K562 (cell line): Measurements from ENCODE around the gene DNAAF2. TPM values are rescaled to one million over a fixed set of nuclear protein-coding genes. Genes with fewer than 3 reads are reported as not detected.
A peak's percentile ranks its signal among the peaks of the same experiment; 100 is the strongest.

Experiments
- CBX2 ChIP-seq: fragments of 200-600 bp; sonication (generic); IDR thresholded peaks from one replicate; pipeline ENCODE4 v1.6.1; 2012; ENCODE audit warnings: mild to moderate bottlenecking, low read length, inconsistent platforms; ENCODE audit not compliant: insufficient read depth, poor library complexity, severe bottlenecking
- CHD2 ChIP-seq: IDR thresholded peaks from 2 replicates; pipeline ENCODE4 v1.6.1; 2011; ENCODE audit warnings: low read depth, low read length
- ELF4 ChIP-seq: fragments of 450-650 bp; formaldehyde crosslinking; IDR thresholded peaks from 2 replicates; pipeline ENCODE4 v1.4.0; 2022; ENCODE audit warnings: missing genetic modification characterization
- MBD2 ChIP-seq: sonication (generic); IDR thresholded peaks from 2 replicates; pipeline ENCODE4 v1.6.1; 2016; ENCODE audit warnings: low read depth, borderline replicate concordance
- RAD51 ChIP-seq: fragments of 450-650 bp; IDR thresholded peaks from 2 replicates; pipeline ENCODE4 v1.7.1; 2016; ENCODE audit warnings: low read depth, mild to moderate bottlenecking, borderline replicate concordance
- RBBP5 ChIP-seq: fragments of 200-600 bp; sonication (generic); IDR thresholded peaks from 2 replicates; pipeline ENCODE4 v1.6.1; 2012; ENCODE audit warnings: borderline replicate concordance, mild to moderate bottlenecking, low read length, control low read depth, inconsistent platforms; ENCODE audit not compliant: insufficient read depth, poor library complexity, severe bottlenecking
- TOE1 ChIP-seq, 2 experiments: fragments of 450-650 bp in 1 of 2; sonication (generic) in 1 of 2; formaldehyde crosslinking in 1 of 2; IDR thresholded peaks; 2 replicates each; pipeline versions ENCODE4 v1.7.1 to v1.8.0; 2016 to 2022; ENCODE audit warnings: borderline replicate concordance in 2 of 2, mild to moderate bottlenecking in 2 of 2, antibody characterized with exemption in 1 of 2, inconsistent platforms in 1 of 2, low read depth in 1 of 2, missing genetic modification reagents in 1 of 2, moderate library complexity in 1 of 2
- ZNF134 ChIP-seq: fragments of 250-450 bp; sonication (Bioruptor Pico); conservative IDR thresholded peaks from 2 replicates; pipeline ENCODE4 v1.4.0; 2020
- ZNF146 ChIP-seq: IDR thresholded peaks from one replicate; pipeline ENCODE4 v1.6.1; 2018; ENCODE audit warnings: missing compliant biosample characterization; ENCODE audit not compliant: unreplicated experiment
- ZNF217 ChIP-seq: sonication (generic); formaldehyde crosslinking; IDR thresholded peaks from 2 replicates; pipeline ENCODE4 v1.8.0; 2022; ENCODE audit warnings: mild to moderate bottlenecking, missing genetic modification reagents
- polyA plus RNA-seq, 8 experiments: library from polyadenylated mRNA; depleted of rRNA in 4 of 8; stranded (reverse) in 5 of 8; unstranded in 3 of 8; fragments of >200 nt; fragmentation: Nextera tagmentation in 2 of 8; fragmentation: Illumina TruSeq in 1 of 8; extraction: Ambion mirVana in 2 of 8; extraction: Trizol in 1 of 8; gene quantifications; 2 replicates each; pipeline versions ENCODE4 v1.2.1 to v1.2.3, GENCODE V29; 2011 to 2014; ENCODE audit warnings: inconsistent platforms in 1 of 8, missing spikeins in 1 of 8
- total RNA-seq, 7 experiments: library from RNA; depleted of rRNA in 6 of 7; stranded (reverse); fragments of >200 nt in 6 of 7; fragmentation: Illumina TruSeq in 2 of 7; extraction: Trizol in 2 of 7; gene quantifications; 2 replicates each; pipeline versions ENCODE4 v1.2.1 to v1.2.3, GENCODE V29; 2011 to 2021; ENCODE audit warnings: low replicate concordance in 1 of 7
- TF ChIP-seq, protein P1 (sequence below): sonication (generic); formaldehyde crosslinking; IDR thresholded peaks from 2 replicates; pipeline ENCODE4 v1.8.0; 2022; ENCODE audit warnings: mild to moderate bottlenecking, missing genetic modification reagents
- TF ChIP-seq, protein P2 (sequence below): fragments of 250-450 bp; sonication (Bioruptor Pico); IDR thresholded peaks from 2 replicates; pipeline ENCODE4 v1.8.0; 2021; ENCODE audit warnings: moderate library complexity, mild to moderate bottlenecking, inconsistent platforms
- TF ChIP-seq, protein P3 (sequence below): sonication (generic); formaldehyde crosslinking; IDR thresholded peaks from 2 replicates; pipeline ENCODE4 v1.8.1; 2022; ENCODE audit warnings: missing genetic modification reagents
- TF ChIP-seq, protein P4 (sequence below): fragments of 450-650 bp; IDR thresholded peaks from 2 replicates; pipeline ENCODE4 v1.7.1; 2018; ENCODE audit warnings: mild to moderate bottlenecking, low read depth; ENCODE audit not compliant: partially characterized antibody
- TF ChIP-seq, protein P5 (sequence below): fragments of 450-650 bp; formaldehyde crosslinking; IDR thresholded peaks from 2 replicates; pipeline ENCODE4 v1.4.0; 2020; ENCODE audit warnings: mild to moderate bottlenecking, moderate library complexity
- TF ChIP-seq, protein P6 (sequence below): fragments of 250-450 bp; sonication (Bioruptor Pico); IDR thresholded peaks from 2 replicates; pipeline ENCODE4 v1.8.0; 2022; ENCODE audit warnings: inconsistent platforms, mild to moderate bottlenecking, moderate library complexity, borderline replicate concordance

The DNAAF2 gene
- total and polyA plus RNA-seq, 9 of the 15 experiments (the other 6 are each of a cell fraction or from before 2014, with no cell fraction given), result 2.4 to 14.6 (median 11.1) TPM

DNA sequence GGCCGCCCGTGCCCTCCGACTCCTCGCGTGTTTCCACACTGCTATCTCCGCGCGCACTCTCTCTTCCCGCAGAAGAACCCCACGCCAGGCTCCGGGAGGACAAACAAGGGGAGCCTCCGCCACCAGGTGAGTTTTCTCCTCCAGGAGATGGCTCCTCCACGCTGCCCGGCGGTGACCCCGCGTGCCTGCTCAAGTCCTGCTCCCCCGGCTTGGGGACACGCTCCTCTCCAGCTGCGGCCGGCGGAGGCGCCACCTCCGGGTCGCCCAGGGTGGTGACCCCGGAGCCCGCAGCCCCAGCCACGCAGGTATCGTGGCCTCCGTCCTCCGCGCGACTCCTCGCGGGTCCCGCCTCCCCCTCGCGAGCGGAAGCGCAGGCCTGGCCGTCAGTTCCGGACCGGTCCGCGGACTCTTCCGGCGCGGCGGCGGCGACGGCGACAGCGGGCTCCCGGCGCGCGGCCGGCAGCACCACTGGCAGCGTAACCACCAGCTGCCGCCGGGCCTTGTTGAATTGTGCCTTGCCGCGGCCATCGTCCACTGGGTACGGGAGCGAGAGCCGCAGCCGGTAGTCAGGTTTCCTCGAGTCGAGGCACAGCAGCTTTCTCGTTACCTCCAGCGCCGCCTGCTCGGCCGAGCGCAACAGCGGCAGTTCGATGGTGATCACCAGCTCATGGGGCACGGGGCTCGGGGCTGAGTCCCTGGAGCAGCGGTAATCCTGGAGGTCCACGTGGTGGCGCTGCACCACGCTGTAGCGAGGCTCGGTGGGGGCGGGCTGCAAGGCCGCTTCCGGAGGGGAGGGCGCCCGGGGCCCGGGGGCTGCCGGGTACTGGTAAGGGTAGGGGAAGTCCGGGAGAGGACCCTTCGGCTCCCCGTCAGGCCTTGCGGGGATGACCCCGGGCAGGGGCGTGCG, 1.2 kb downstream of the DNAAF2 start (continued):
- TF ChIP-seq, protein P1, sequence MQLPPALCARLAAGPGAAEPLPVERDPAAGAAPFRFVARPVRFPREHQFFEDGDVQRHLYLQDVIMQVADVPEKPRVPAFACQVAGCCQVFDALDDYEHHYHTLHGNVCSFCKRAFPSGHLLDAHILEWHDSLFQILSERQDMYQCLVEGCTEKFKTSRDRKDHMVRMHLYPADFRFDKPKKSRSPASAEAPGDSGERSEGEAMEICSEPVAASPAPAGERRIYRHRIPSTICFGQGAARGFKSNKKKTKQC (CRISPR knock-in tag), result 0 out of 2 replicates have a peak, but pooled peaks have one; percentile 83
- TF ChIP-seq RAD51 (no peak), ZNF134 (CRISPR knock-in tag) (no peak), CBX2 (no peak), MBD2 (no peak; the same call in 1 of the 2 replicates), ELF4 (CRISPR knock-in tag) (no peak), TOE1 (IDR thresholded peaks at IDR 0.05; ENCODE audit: borderline replicate concordance) (peak; percentile 39; the same call in 1 of the 2 replicates), TOE1 (CRISPR knock-in tag; IDR thresholded peaks at IDR 0.05; ENCODE audit: borderline replicate concordance, low read depth) (no peak), CHD2 (no peak; the same call in 1 of the 2 replicates), RBBP5 (peak; percentile 82), ZNF146 (CRISPR knock-in tag) (no peak), ZNF217 (CRISPR knock-in tag) (no peak)
- TF ChIP-seq, protein P2, sequence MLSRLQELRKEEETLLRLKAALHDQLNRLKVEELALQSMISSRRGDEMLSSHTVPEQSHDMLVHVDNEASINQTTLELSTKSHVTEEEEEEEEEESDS, result no peak
- TF ChIP-seq, protein P3, sequence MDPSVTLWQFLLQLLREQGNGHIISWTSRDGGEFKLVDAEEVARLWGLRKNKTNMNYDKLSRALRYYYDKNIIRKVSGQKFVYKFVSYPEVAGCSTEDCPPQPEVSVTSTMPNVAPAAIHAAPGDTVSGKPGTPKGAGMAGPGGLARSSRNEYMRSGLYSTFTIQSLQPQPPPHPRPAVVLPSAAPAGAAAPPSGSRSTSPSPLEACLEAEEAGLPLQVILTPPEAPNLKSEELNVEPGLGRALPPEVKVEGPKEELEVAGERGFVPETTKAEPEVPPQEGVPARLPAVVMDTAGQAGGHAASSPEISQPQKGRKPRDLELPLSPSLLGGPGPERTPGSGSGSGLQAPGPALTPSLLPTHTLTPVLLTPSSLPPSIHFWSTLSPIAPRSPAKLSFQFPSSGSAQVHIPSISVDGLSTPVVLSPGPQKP (CRISPR knock-in tag), result 0 out of 2 replicates have a peak, but pooled peaks have one; percentile 48
- TF ChIP-seq, protein P4, sequence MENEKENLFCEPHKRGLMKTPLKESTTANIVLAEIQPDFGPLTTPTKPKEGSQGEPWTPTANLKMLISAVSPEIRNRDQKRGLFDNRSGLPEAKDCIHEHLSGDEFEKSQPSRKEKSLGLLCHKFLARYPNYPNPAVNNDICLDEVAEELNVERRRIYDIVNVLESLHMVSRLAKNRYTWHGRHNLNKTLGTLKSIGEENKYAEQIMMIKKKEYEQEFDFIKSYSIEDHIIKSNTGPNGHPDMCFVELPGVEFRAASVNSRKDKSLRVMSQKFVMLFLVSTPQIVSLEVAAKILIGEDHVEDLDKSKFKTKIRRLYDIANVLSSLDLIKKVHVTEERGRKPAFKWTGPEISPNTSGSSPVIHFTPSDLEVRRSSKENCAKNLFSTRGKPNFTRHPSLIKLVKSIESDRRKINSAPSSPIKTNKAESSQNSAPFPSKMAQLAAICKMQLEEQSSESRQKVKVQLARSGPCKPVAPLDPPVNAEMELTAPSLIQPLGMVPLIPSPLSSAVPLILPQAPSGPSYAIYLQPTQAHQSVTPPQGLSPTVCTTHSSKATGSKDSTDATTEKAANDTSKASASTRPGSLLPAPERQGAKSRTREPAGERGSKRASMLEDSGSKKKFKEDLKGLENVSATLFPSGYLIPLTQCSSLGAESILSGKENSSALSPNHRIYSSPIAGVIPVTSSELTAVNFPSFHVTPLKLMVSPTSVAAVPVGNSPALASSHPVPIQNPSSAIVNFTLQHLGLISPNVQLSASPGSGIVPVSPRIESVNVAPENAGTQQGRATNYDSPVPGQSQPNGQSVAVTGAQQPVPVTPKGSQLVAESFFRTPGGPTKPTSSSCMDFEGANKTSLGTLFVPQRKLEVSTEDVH, result no peak
- TF ChIP-seq, protein P5, sequence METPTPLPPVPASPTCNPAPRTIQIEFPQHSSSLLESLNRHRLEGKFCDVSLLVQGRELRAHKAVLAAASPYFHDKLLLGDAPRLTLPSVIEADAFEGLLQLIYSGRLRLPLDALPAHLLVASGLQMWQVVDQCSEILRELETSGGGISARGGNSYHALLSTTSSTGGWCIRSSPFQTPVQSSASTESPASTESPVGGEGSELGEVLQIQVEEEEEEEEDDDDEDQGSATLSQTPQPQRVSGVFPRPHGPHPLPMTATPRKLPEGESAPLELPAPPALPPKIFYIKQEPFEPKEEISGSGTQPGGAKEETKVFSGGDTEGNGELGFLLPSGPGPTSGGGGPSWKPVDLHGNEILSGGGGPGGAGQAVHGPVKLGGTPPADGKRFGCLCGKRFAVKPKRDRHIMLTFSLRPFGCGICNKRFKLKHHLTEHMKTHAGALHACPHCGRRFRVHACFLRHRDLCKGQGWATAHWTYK (CRISPR knock-in tag), result peak; percentile 64; the same call in 1 of the 2 replicates
- TF ChIP-seq, protein P6, sequence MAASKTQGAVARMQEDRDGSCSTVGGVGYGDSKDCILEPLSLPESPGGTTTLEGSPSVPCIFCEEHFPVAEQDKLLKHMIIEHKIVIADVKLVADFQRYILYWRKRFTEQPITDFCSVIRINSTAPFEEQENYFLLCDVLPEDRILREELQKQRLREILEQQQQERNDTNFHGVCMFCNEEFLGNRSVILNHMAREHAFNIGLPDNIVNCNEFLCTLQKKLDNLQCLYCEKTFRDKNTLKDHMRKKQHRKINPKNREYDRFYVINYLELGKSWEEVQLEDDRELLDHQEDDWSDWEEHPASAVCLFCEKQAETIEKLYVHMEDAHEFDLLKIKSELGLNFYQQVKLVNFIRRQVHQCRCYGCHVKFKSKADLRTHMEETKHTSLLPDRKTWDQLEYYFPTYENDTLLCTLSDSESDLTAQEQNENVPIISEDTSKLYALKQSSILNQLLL, result no peak
